DMS79 (cell line): ENCODE results near the gene SLC2A13.
"Not testable (repeated sequence)": the region's sequence is repeated elsewhere in the genome, so short reads cannot be mapped to it uniquely, and the experiment has no call there.

Experiments used
- DNase-seq: peaks from one replicate; lab custom pipeline; 2025; lab: John Stamatoyannopoulos, UW

SLC2A13 gene

DNA sequence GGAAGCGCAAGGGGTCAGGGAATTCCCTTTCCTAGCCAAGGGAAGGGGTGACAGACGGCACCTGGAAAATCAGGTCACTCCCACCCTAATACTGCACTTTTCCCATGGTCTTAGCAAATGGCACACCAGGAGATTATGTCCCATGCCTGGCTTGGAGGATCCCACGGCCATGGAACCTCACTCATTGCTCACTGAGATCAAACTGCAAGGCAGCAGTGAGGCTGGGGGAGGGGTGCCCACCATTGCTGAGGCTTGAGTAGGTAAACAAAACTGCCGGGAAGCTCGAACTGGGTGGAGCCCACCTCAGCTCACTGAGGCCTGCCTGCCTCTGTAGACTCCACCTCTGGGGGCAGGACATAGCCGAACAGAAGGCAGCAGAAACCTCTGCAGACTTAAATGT lies 359.7 kb downstream of the SLC2A13 start:
- not testable (repeated sequence) for DNase-seq

DNA sequence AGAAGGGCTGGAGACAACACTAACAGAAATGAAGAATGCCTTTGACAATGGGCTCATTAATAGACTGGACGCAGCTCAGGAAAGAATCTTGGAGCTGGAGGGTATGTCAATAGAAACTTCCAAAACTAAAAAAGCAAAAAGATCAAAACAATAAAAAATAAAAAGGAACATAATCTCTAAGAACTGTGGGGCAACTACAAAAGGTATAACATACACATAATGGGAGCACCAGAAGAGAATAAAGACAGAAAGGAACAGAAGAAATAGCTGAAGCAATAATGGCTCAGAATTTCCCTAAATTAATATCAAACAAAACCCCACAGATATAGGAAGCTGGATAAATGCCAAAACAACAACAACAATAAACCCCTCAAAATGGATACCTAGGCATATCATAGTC lies 362.2 kb downstream of the SLC2A13 start:
- no peak for DNase-seq

DNA sequence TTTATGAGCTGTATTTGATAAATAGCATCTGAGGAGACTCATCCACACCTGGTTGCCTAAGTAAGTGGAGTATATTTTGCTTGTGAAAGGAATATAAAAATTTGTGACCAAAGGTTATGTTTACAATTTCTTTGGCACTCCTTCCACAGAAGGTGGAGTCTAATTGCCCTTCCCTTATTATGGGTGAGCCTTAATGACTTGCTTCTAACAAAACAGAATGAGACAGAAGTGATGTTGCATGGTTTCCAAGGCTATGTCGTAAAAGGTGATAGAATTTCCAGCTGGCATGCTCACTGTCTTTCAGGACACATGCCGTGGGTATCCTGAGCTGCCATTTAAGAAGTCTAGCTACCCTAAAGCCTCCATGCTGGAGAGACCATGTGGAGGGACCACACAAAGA lies 369.5 kb downstream of the SLC2A13 start:
- DNase-seq: no peak

DNA sequence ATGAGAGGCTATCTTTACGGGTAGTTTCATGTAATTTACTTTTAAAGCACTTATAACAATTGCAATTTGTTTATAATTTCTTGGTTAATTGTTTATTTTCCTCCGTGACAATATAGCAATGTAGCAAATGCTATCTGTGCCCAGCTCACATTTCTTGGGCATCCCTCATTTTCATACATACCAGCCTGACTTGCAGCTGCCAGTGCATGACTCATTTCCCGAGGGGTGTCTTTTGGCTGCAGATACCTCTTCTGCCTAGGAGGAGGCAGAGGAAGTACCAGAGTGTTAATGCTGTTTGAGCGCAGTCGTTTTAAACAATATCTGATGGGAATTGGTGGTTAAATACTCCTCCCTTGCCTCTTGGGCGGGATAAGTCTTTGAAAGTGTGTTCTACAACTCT lies 382.1 kb downstream of the SLC2A13 start:
- DNase-seq: no peak

DNA sequence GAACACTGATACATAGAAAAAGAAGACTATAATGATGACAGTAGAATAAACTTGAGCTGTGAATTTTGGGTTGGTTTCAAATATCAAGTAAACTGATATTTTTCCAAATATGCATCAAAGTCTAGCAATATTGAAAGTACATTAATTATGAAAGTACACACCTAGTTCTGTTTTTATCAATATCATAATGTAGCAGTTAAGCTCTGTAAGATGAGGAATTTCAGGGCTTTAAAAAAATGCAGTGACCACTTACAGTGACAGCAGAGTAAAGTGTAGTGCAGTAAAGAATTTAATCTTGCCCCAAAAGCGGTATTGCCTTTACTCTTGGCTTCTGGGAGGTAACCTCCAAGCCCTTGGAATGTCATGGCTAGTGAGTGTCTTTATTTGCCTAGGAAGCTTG lies 383.4 kb downstream of the SLC2A13 start:
- DNase-seq: no peak

DNA sequence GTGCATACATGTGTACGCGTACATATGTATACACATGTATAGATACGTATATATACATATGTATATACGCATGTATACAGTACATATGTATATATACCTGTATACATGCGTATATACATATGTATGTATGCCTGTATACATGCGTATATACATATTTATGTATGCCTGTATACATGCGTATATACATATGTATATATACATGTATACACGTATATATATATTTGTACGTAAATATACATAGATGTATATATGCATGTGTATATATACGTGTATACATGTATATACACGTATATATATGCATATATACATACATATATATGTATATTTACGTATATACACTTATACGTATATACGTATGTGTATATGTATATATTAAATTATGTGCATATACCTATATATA lies 392.3 kb downstream of the SLC2A13 start:
- DNase-seq: no peak

DNA sequence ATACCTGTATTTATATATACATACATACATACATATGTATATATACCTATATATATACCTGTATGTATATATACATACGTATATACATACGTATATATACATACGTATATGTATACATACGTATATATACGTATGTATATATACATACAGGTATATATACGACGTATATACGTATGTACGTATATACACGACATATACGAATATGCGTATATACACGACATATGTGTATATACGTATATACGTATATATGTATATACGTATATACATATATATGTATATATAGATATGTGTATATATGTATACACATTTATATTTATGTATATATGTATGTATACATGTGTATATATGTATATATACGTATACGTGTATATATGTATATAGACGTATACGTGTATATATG lies 393.5 kb downstream of the SLC2A13 start:
- DNase-seq: no peak
